Duodenal mucosa (tissue), 2 donors: Measurements from ENCODE around the gene UBAC2.
"Not testable (repeated sequence)": the region's sequence is repeated elsewhere in the genome, so short reads cannot be mapped to it uniquely, and the experiment has no call there.

ENCODE experiments used
- H3K27ac ChIP-seq: one replicate; pipeline ENCODE4 v1.7.0; 2013; ENCODE audit warnings: low read depth, low read length
- H3K27me3 ChIP-seq, 2 donors: one replicate each; pipeline ENCODE4 v1.7.0; 2013; ENCODE audit warnings: low read length in 2 of 2, control low read depth in 1 of 2; ENCODE audit not compliant: insufficient read depth in 2 of 2, control insufficient read depth in 1 of 2
- H3K36me3 ChIP-seq, 2 donors: one replicate each; pipeline ENCODE4 v1.7.0; 2013; ENCODE audit warnings: low read length in 2 of 2, control low read depth in 1 of 2; ENCODE audit not compliant: insufficient read depth in 2 of 2, control insufficient read depth in 1 of 2
- H3K4me1 ChIP-seq, 2 donors: one replicate each; pipeline ENCODE4 v1.7.0; 2013; ENCODE audit warnings: low read length in 2 of 2, control low read depth in 1 of 2; ENCODE audit not compliant: insufficient read depth in 2 of 2, control insufficient read depth in 1 of 2
- H3K4me3 ChIP-seq, 2 donors: one replicate each; pipeline ENCODE4 v1.7.0; 2013; ENCODE audit warnings: low read length in 2 of 2, low read depth in 1 of 2
- H3K9ac ChIP-seq, 2 donors: one replicate each; pipeline ENCODE4 v1.7.0; 2013; ENCODE audit warnings: low read length in 2 of 2, low read depth in 1 of 2
- H3K9me3 ChIP-seq, 2 donors: one replicate each; pipeline ENCODE4 v1.7.0; 2013; ENCODE audit warnings: low read length in 2 of 2, control low read depth in 1 of 2; ENCODE audit not compliant: control insufficient read depth in 1 of 2

Gene UBAC2

GRCh38 chr13:99404005-99404755, 203.5 kb downstream of the UBAC2 start:
- Histone ChIP-seq H3K27ac (no peak overlapping the region), H3K9ac (no peak overlapping the region), H3K4me1 (peaks cover 11 to 17% of the 10 kb centered on the region in 2 donors), H3K36me3 (no peaks in the 10 kb centered on the region), H3K27me3 (no peaks in the 10 kb centered on the region), H3K4me3 (peak overlapping the region in 1 of 2 donors; percentile 36), H3K9me3 (no peaks in the 10 kb centered on the region)

GRCh38 chr13:99405966-99406365, 205.3 kb downstream of the UBAC2 start:
- H3K4me3 ChIP-seq = no peak overlapping the region
- no peaks in the 10 kb centered on the region for H3K27me3 ChIP-seq
- no peak overlapping the region for H3K27ac ChIP-seq
- no peak overlapping the region for H3K9ac ChIP-seq
- H3K36me3 ChIP-seq = no peaks in the 10 kb centered on the region
- H3K9me3 ChIP-seq = no peaks in the 10 kb centered on the region
- H3K4me1 ChIP-seq = peaks cover 11 to 17% of the 10 kb centered on the region in 2 donors

- no peaks in the 10 kb centered on the region for H3K27me3 ChIP-seq
- peaks cover 11 to 17% of the 10 kb centered on the region in 2 donors for H3K4me1 ChIP-seq
- no peak overlapping the region for H3K4me3 ChIP-seq
- H3K9ac ChIP-seq = no peak overlapping the region
- no peak overlapping the region for H3K27ac ChIP-seq
- H3K9me3 ChIP-seq = no peaks in the 10 kb centered on the region
- H3K36me3 ChIP-seq = no peaks in the 10 kb centered on the region
Observed at GRCh38 chr13:99406799-99407201, 206.1 kb downstream of the UBAC2 start.

GRCh38 chr13:99407906-99408702, 207.4 kb downstream of the UBAC2 start:
- no peaks in the 10 kb centered on the region for H3K9me3 ChIP-seq
- no peak overlapping the region for H3K4me3 ChIP-seq
- no peaks in the 10 kb centered on the region for H3K36me3 ChIP-seq
- no peak overlapping the region for H3K27ac ChIP-seq
- H3K27me3 ChIP-seq = no peaks in the 10 kb centered on the region
- no peak overlapping the region for H3K9ac ChIP-seq
- peaks cover 11 to 17% of the 10 kb centered on the region in 2 donors for H3K4me1 ChIP-seq

GRCh38 chr13:99408703-99409000, 208.0 kb downstream of the UBAC2 start:
- H3K4me1 ChIP-seq = peaks cover 8 to 12% of the 10 kb centered on the region in 2 donors
- no peaks in the 10 kb centered on the region for H3K9me3 ChIP-seq
- no peak overlapping the region for H3K4me3 ChIP-seq
- H3K36me3 ChIP-seq = no peaks in the 10 kb centered on the region
- H3K9ac ChIP-seq = no peak overlapping the region
- no peak overlapping the region for H3K27ac ChIP-seq
- H3K27me3 ChIP-seq = no peaks in the 10 kb centered on the region

- not testable (repeated sequence) for H3K4me1 ChIP-seq, H3K9me3 ChIP-seq, H3K9ac ChIP-seq, H3K27ac ChIP-seq, H3K36me3 ChIP-seq, H3K4me3 ChIP-seq, H3K27me3 ChIP-seq
Observed at GRCh38 chr13:99409461-99410083, 208.9 kb downstream of the UBAC2 start.

GRCh38 chr13:99410646-99411475, 210.2 kb downstream of the UBAC2 start:
- not testable (repeated sequence) for H3K9me3 ChIP-seq, H3K36me3 ChIP-seq, H3K9ac ChIP-seq, H3K4me3 ChIP-seq, H3K27ac ChIP-seq, H3K27me3 ChIP-seq, H3K4me1 ChIP-seq

GRCh38 chr13:99412856-99413255, 212.2 kb downstream of the UBAC2 start:
- Histone ChIP-seq H3K27me3 (peaks cover 0 to 3% of the 10 kb centered on the region in 2 donors), H3K4me3 (no peak overlapping the region), H3K9me3 (no peaks in the 10 kb centered on the region), H3K36me3 (no peaks in the 10 kb centered on the region), H3K9ac (no peak overlapping the region), H3K27ac (no peak overlapping the region), H3K4me1 (peaks cover 1 to 7% of the 10 kb centered on the region in 2 donors)

- H3K9ac ChIP-seq = no peak overlapping the region
- peaks cover 0 to 3% of the 10 kb centered on the region in 2 donors for H3K27me3 ChIP-seq
- H3K27ac ChIP-seq = no peak overlapping the region
- H3K4me3 ChIP-seq = no peak overlapping the region
- H3K4me1 ChIP-seq = peaks cover 0 to 7% of the 10 kb centered on the region in 2 donors
- no peaks in the 10 kb centered on the region for H3K36me3 ChIP-seq
- H3K9me3 ChIP-seq = no peaks in the 10 kb centered on the region
Observed at GRCh38 chr13:99414048-99414995, 213.7 kb downstream of the UBAC2 start.
